ENCODE measurements around the gene EXTL1. TPM values are rescaled to one million over a fixed set of nuclear protein-coding genes. Genes with fewer than 3 reads are reported as not detected.

EXTL1 gene
- total RNA-seq, 2 donors from 2014 or later, result 3.3 to 3.7 TPM

- no peak for DNase-seq
- no peak overlapping the region for H3K27ac Mint-ChIP-seq
- H3K4me3 ChIP-seq (ENCODE audit: low read length), result no peak overlapping the region
- no peak overlapping the region for H3K9ac ChIP-seq (ENCODE audit: extremely low read depth, low read length, poor library complexity, severe bottlenecking)
- peaks cover 6% of the 10 kb centered on the region for H3K4me1 Mint-ChIP-seq
- H3K9me3 ChIP-seq (ENCODE audit: control insufficient read depth, low read length), result no peaks in the 10 kb centered on the region
- H3K36me3 Mint-ChIP-seq (ENCODE audit: low read depth), result no peaks in the 10 kb centered on the region
- TF ChIP-seq, protein P1, sequence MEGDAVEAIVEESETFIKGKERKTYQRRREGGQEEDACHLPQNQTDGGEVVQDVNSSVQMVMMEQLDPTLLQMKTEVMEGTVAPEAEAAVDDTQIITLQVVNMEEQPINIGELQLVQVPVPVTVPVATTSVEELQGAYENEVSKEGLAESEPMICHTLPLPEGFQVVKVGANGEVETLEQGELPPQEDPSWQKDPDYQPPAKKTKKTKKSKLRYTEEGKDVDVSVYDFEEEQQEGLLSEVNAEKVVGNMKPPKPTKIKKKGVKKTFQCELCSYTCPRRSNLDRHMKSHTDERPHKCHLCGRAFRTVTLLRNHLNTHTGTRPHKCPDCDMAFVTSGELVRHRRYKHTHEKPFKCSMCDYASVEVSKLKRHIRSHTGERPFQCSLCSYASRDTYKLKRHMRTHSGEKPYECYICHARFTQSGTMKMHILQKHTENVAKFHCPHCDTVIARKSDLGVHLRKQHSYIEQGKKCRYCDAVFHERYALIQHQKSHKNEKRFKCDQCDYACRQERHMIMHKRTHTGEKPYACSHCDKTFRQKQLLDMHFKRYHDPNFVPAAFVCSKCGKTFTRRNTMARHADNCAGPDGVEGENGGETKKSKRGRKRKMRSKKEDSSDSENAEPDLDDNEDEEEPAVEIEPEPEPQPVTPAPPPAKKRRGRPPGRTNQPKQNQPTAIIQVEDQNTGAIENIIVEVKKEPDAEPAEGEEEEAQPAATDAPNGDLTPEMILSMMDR (conservative IDR thresholded peaks at IDR 0.05), result no peak
- H3K4me1 ChIP-seq (ENCODE audit: control insufficient read depth, insufficient read depth, low read length), result no peaks in the 10 kb centered on the region
- peaks cover 16% of the 10 kb centered on the region for H3K27me3 Mint-ChIP-seq (ENCODE audit: insufficient read depth)
- peaks cover 5% of the 10 kb centered on the region for H3K27me3 ChIP-seq (ENCODE audit: control insufficient read depth, insufficient read depth, low read length, poor library complexity, severe bottlenecking)
- no peak overlapping the region for H3K27ac ChIP-seq (ENCODE audit: low read depth, low read length)
- H3K9me3 Mint-ChIP-seq, result no peaks in the 10 kb centered on the region
- WGBS, 2 experiments (ENCODE audit: insufficient coverage in 1 of 2, insufficient read length in 1 of 2), result 63 to 66% methylated on average over 2 to 3 of the region's 3 CpGs
- H3K36me3 ChIP-seq (ENCODE audit: control insufficient read depth, insufficient read depth, low read length), result no peaks in the 10 kb centered on the region
- no peak overlapping the region for H3K4me3 Mint-ChIP-seq
Measured at GRCh38 chr1:26027716-26028489, 6.3 kb downstream of the EXTL1 start.

- no peaks in the 10 kb centered on the region for H3K4me1 ChIP-seq (ENCODE audit: control insufficient read depth, insufficient read depth, low read length)
- no peak overlapping the region for H3K27ac Mint-ChIP-seq
- TF ChIP-seq, protein P1 (conservative IDR thresholded peaks at IDR 0.05), result no peak
- H3K27ac ChIP-seq (ENCODE audit: low read depth, low read length), result no peak overlapping the region
- no peaks in the 10 kb centered on the region for H3K36me3 ChIP-seq (ENCODE audit: control insufficient read depth, insufficient read depth, low read length)
- peaks cover 7% of the 10 kb centered on the region for H3K27me3 ChIP-seq (ENCODE audit: control insufficient read depth, insufficient read depth, low read length, poor library complexity, severe bottlenecking)
- H3K9me3 ChIP-seq (ENCODE audit: control insufficient read depth, low read length), result no peaks in the 10 kb centered on the region
- H3K9ac ChIP-seq (ENCODE audit: extremely low read depth, low read length, poor library complexity, severe bottlenecking), result no peak overlapping the region
- H3K4me3 Mint-ChIP-seq, result no peak overlapping the region
- 88 to 90% methylated on average over 4 to 8 of the region's 8 CpGs for WGBS, 2 experiments (ENCODE audit: insufficient coverage in 1 of 2, insufficient read length in 1 of 2)
- H3K36me3 Mint-ChIP-seq (ENCODE audit: low read depth), result no peaks in the 10 kb centered on the region
- peaks cover 21% of the 10 kb centered on the region for H3K27me3 Mint-ChIP-seq (ENCODE audit: insufficient read depth)
- H3K4me3 ChIP-seq (ENCODE audit: low read length), result no peak overlapping the region
- peaks cover 6% of the 10 kb centered on the region for H3K4me1 Mint-ChIP-seq
- DNase-seq, result no peak
- H3K9me3 Mint-ChIP-seq, result no peaks in the 10 kb centered on the region
Measured at GRCh38 chr1:26028490-26028980, 7.0 kb downstream of the EXTL1 start.

- H3K27me3 Mint-ChIP-seq (ENCODE audit: insufficient read depth), result peaks cover 28% of the 10 kb centered on the region
- H3K4me1 Mint-ChIP-seq, result peaks cover 6% of the 10 kb centered on the region
- no peak overlapping the region for H3K27ac Mint-ChIP-seq
- no peak for DNase-seq
- H3K9ac ChIP-seq (ENCODE audit: extremely low read depth, low read length, poor library complexity, severe bottlenecking), result no peak overlapping the region
- peaks cover 15% of the 10 kb centered on the region for H3K27me3 ChIP-seq (ENCODE audit: control insufficient read depth, insufficient read depth, low read length, poor library complexity, severe bottlenecking)
- TF ChIP-seq, protein P1 (conservative IDR thresholded peaks at IDR 0.05), result no peak
- no peaks in the 10 kb centered on the region for H3K36me3 Mint-ChIP-seq (ENCODE audit: low read depth)
- H3K4me3 Mint-ChIP-seq, result no peak overlapping the region
- no peak overlapping the region for H3K4me3 ChIP-seq (ENCODE audit: low read length)
- H3K36me3 ChIP-seq (ENCODE audit: control insufficient read depth, insufficient read depth, low read length), result no peaks in the 10 kb centered on the region
- H3K9me3 ChIP-seq (ENCODE audit: control insufficient read depth, low read length), result no peaks in the 10 kb centered on the region
- H3K27ac ChIP-seq (ENCODE audit: low read depth, low read length), result no peak overlapping the region
- WGBS, 2 experiments (ENCODE audit: insufficient coverage in 1 of 2, insufficient read length in 1 of 2), result 69 to 90% methylated on average over 8 to 15 of the region's 15 CpGs
- H3K4me1 ChIP-seq (ENCODE audit: control insufficient read depth, insufficient read depth, low read length), result no peaks in the 10 kb centered on the region
- no peaks in the 10 kb centered on the region for H3K9me3 Mint-ChIP-seq
Measured at GRCh38 chr1:26029054-26029863, 7.7 kb downstream of the EXTL1 start.

Measured in endodermal cell (in vitro differentiated cells).